ENCODE data around the gene CCNJ.
A peak's percentile ranks its signal among the peaks of the same experiment; 100 is the strongest.
"Not testable (repeated sequence)": the region's sequence is repeated elsewhere in the genome, so short reads cannot be mapped to it uniquely, and the experiment has no call there.

The CCNJ gene

GRCh38 chr10:96043033-96043892, at the start of gene CCNJ:
Gene CCNJ, plus strand, starts transcription at chr10:96043583. Its CDS starts 811 bp downstream, at chr10:96044394.
- DNase-seq = peak; percentile 54

GRCh38 chr10:95994376-95994775, 49.0 kb upstream of the CCNJ start:
- DNase-seq = not testable (repeated sequence)

- DNase-seq = no peak
Measured at GRCh38 chr10:95998255-95998784, 45.1 kb upstream of the CCNJ start.

DNA sequence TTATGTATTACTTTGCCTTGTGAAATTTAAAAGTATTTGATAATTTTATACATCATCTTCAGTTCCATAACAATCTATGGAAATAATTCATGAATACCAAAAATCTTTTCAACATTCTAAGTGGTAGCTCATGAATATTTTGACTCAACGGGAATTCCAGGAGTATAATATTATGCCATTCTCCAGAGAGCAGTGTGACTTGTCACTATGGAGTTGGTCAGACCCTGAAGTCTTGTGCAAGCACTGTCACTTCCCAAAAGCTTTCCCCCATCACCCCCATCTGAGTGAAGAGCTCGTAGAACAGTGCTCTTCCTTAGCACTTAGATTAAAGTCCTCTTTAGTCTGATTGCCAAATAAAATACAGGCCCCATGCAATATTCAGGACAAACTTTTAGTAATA, 29.4 kb upstream of the CCNJ start:
- DNase-seq = no peak

- DNase-seq = no peak
Measured at GRCh38 chr10:96014473-96015102, 28.8 kb upstream of the CCNJ start.

DNA sequence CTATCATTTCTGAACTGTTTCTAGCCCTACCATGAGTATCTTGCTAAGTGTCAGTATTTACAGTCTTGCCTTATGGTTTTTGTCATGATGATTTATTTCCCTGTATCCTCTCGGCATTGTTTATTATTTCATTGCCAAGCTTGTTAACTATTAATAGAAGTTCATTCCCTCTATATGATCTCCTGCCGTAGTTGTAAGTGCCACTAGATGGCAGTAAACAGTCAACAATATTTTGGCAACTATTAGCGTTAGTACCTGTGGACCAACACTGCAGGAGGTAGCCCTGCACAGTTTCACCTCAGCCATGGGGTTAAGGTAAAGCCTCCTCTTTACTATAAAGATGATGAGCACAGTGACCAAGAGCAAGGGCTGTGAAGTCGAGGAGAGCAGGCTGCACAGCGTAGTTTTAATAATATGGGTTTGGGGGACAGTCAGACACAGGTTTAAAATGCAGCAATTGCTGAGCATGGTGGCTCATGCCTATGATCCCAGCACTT, 26.1 kb upstream of the CCNJ start:
- peak; percentile 35 for DNase-seq

DNA sequence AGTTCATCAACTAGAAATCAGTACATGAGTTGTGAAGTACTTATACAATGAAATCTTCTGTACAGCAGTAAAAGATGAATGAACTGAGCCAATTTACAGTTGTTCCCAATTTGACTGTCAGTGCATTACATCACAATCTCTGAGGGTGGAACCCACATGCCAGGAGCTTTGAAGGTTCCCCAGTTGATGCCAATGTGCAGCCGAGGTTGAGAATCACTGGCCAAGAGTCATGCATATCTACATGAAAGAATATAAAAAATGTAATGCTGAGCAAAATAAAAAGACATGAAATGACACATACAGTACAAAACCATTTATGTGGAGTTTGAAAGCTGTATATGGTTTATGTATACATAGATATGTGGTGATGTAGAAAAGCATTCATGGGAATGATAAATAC, 22.1 kb upstream of the CCNJ start:
- no peak for DNase-seq

- no peak for DNase-seq
Measured at GRCh38 chr10:96022739-96023138, 20.6 kb upstream of the CCNJ start.

DNA sequence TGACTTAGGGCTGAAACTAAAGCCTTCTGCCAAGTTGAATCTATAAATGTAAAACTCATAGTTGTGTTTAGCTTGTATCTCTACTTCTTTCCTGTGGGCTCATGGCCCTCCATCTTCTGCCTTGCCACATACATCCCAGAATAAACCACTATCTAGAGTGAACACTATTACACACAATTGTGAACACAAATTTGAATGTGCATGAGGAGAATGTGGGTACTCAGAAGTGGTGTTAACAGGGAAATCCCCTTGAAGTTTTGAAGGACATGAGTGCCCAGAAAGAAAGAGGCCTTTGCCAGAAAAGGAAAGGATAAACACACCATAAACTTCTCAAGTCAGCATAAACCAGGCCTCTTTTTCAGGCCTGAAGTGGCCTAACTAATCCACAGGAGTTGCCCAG, 20.2 kb upstream of the CCNJ start:
- DNase-seq = no peak

GRCh38 chr10:96025566-96025965, 17.8 kb upstream of the CCNJ start:
- DNase-seq = peak; percentile 4

- DNase-seq = no peak
Measured at GRCh38 chr10:96034625-96035024, 8.8 kb upstream of the CCNJ start.

DNA sequence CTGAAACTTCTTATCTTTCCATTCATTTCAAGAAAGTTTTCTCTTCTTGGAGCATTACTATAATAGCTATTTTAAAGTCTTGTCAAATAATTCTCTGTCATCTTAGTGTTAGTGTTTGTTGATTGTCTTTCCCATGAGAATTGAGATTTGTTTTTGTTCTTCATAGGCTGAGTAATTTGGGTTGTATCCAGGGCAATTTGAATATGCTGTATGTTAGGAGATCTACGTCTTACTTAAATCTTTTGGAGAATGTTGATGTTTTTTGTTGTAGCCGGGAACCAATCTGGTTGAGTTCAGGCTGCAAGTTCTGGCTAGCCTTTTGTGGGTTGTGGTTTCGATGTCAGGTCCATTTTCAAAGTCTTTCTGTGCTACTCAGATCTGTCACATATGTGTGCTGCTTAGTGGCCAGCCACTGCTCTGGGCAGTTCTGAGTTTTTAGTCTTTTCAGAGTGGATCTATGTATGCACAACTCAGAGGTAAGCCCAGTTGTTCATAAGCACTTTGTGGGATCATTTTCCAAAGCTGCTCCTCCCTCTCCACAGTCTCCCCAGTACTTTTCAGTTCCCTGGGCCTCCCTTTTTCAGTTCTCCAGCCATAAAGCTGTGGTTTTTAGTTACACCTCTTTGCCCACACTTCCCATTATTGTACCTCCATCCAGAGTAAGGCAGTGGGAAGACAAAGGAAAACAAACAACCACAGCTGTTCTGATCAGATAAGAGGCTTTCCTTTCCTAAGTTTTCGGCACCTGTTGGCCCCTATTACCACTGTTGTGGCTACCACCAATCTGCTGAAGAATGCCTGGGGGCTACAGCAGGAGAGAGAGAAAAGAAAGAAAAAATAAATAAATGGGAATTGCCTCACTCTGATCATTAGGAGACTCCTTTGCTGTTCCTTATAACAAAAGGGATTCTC, 4.7 kb upstream of the CCNJ start:
- DNase-seq = peak; percentile 13

GRCh38 chr10:96041146-96041545, 2.2 kb upstream of the CCNJ start:
- no peak for DNase-seq

- DNase-seq = no peak
Measured at GRCh38 chr10:96043893-96044715, 721 bp downstream of the CCNJ start.

GRCh38 chr10:96044736-96045135, 1.4 kb downstream of the CCNJ start:
- no peak for DNase-seq

DNA sequence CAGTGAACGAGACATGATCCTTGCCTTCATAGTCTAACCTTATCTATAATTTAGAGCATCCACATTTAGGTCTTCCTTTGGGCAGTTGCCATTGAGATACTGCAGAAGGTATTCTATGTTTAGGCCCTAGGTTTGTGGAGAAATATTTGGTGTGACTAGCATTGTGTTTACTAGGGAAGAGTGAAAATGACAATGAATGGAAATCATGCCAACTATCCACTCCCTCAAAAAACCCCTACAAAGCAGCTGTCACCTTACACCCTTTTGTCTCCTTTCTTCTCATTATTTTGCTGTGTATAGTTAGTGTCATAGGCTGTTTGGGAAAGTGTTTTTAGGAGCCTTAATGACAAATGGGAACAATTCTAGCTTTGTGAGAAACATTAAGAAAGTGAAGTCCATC, 3.2 kb downstream of the CCNJ start:
- no peak for DNase-seq

- DNase-seq = no peak
Measured at GRCh38 chr10:96047004-96047649, 3.7 kb downstream of the CCNJ start.

- not testable (repeated sequence) for DNase-seq
Measured at GRCh38 chr10:96047925-96048324, 4.5 kb downstream of the CCNJ start.

GRCh38 chr10:96049340-96049739, 6.0 kb downstream of the CCNJ start:
- no peak for DNase-seq

- DNase-seq = no peak
Measured at GRCh38 chr10:96053985-96054384, 10.6 kb downstream of the CCNJ start.

GRCh38 chr10:96056787-96057186, 13.4 kb downstream of the CCNJ start:
- DNase-seq = no peak

Measured in NCI-H2171 treated with DMSO at 0.1 percent for 48 hours (cell line).